Neural cell (in vitro differentiated cells): ENCODE data around the gene NBEA.

ENCODE experiments used
- CTCF ChIP-seq: fragments of 450-650 bp; IDR thresholded peaks from 2 replicates; pipeline ENCODE4 v1.5.1; 2014; ENCODE audit warnings: antibody characterized with exemption, mild to moderate bottlenecking, moderate library complexity; ENCODE audit not compliant: poor library complexity, severe bottlenecking
- EZH2 ChIP-seq: fragments of 200-600, 300-800 bp; shearing (Covaris generic), sonication (generic); IDR thresholded peaks from 2 replicates; pipeline ENCODE4 v1.6.1; 2014; ENCODE audit warnings: antibody characterized with exemption, low read length, borderline replicate concordance, mild to moderate bottlenecking; ENCODE audit not compliant: insufficient read depth, poor library complexity, severe bottlenecking
- MXI1 ChIP-seq: fragments of 450-650 bp; conservative IDR thresholded peaks from 2 replicates; pipeline ENCODE4 v1.6.1; 2014; ENCODE audit warnings: antibody characterized with exemption, mild to moderate bottlenecking; ENCODE audit not compliant: poor library complexity, severe bottlenecking
- POLR2AphosphoS5 ChIP-seq: IDR thresholded peaks from 2 replicates; pipeline ENCODE4 v1.6.1; 2012
- RAD21 ChIP-seq: fragments of 450-650 bp; conservative IDR thresholded peaks from 2 replicates; pipeline ENCODE4 v1.6.1; 2014; ENCODE audit warnings: antibody characterized with exemption, mild to moderate bottlenecking, moderate library complexity

- TF ChIP-seq RAD21: no peak
- TF ChIP-seq CTCF: no peak
- no peak for TF ChIP-seq POLR2AphosphoS5
- no peak for TF ChIP-seq MXI1
- no peak for TF ChIP-seq EZH2
Measured at GRCh38 chr13:34990399-34991214, 48.5 kb downstream of the NBEA start.
